HEK293 (cell line): ENCODE measurements around the gene RAB11FIP3.

ENCODE experiments used
- CTCF ChIA-PET: fragments of 350-600 bp; formaldehyde crosslinking; extraction: SDS; loops from one replicate; lab custom pipeline; 2021; ENCODE audit warnings: antibody characterized with exemption; lab: Yijun Ruan, JAX
- POLR2A ChIA-PET: fragments of 300-600 bp; formaldehyde crosslinking; extraction: SDS; loops from one replicate; lab custom pipeline; 2020; ENCODE audit warnings: antibody characterized with exemption, inconsistent platforms; lab: Yijun Ruan, JAX
- H3K27ac ChIP-seq: fragments of 200-500 bp; sonication (Bioruptor generic); 2 replicates; pipeline ENCODE4 v1.5.1; 2014; ENCODE audit warnings: low read depth, low read length, control low read depth, inconsistent platforms; ENCODE audit errors: extremely low read depth
- H3K36me3 ChIP-seq, 2 experiments: fragments of 200-500 bp in 1 of 2; sonication (Bioruptor generic) in 1 of 2; 1 replicate in 1 of 2; 2 replicates in 1 of 2; pipeline ENCODE4 v1.5.1; 2014 to 2017; ENCODE audit warnings: inconsistent platforms in 2 of 2, low read length in 2 of 2; ENCODE audit not compliant: control insufficient read depth in 2 of 2, insufficient read depth in 1 of 2
- H3K4me1 ChIP-seq: fragments of 200-500 bp; sonication (Bioruptor generic); 2 replicates; pipeline ENCODE4 v1.5.1; 2014; ENCODE audit warnings: mild to moderate bottlenecking, low read length, inconsistent platforms; ENCODE audit not compliant: control insufficient read depth, insufficient read depth
- H3K4me3 ChIP-seq: 2 replicates; pipeline ENCODE4 v1.5.1; 2011; ENCODE audit warnings: low read depth, mild to moderate bottlenecking, control low read depth, low read length, moderate library complexity
- H3K9me3 ChIP-seq: fragments of 200-500 bp; sonication (Bioruptor generic); 2 replicates; pipeline ENCODE4 v1.5.1; 2014; ENCODE audit warnings: low read depth, low read length, inconsistent platforms; ENCODE audit not compliant: control insufficient read depth, insufficient read depth
- HOXA7 ChIP-seq: sonication (generic); formaldehyde crosslinking; IDR thresholded peaks from 2 replicates; pipeline ENCODE4 v1.8.1; 2022; ENCODE audit warnings: missing genetic modification reagents, borderline replicate concordance
- KLF7 ChIP-seq: fragments of 450-650 bp; formaldehyde crosslinking; IDR thresholded peaks from 2 replicates; pipeline ENCODE4 v1.5.1; 2016; ENCODE audit warnings: missing biosample characterization, missing genetic modification characterization, borderline replicate concordance
- MEIS1 ChIP-seq: sonication (generic); formaldehyde crosslinking; IDR thresholded peaks from 2 replicates; pipeline ENCODE4 v1.8.1; 2022; ENCODE audit warnings: missing genetic modification reagents, mild to moderate bottlenecking, borderline replicate concordance
- ZBTB8A ChIP-seq: fragments of 450-650 bp; formaldehyde crosslinking; IDR thresholded peaks from 2 replicates; pipeline ENCODE4 v1.5.1; 2016; ENCODE audit warnings: missing biosample characterization, missing genetic modification characterization
- ZIC2 ChIP-seq: fragments of 450-650 bp; formaldehyde crosslinking; IDR thresholded peaks from 2 replicates; pipeline ENCODE4 v1.5.1; 2016; ENCODE audit warnings: missing biosample characterization, missing genetic modification characterization
- ZNF140 ChIP-seq: fragments of 450-650 bp; formaldehyde crosslinking; IDR thresholded peaks from 2 replicates; pipeline ENCODE4 v1.5.1; 2016; ENCODE audit warnings: missing biosample characterization, missing genetic modification characterization
- ZNF239 ChIP-seq: fragments of 450-650 bp; formaldehyde crosslinking; IDR thresholded peaks from 2 replicates; pipeline ENCODE4 v1.5.1; 2016; ENCODE audit warnings: missing biosample characterization, missing genetic modification characterization
- ZNF302 ChIP-seq: fragments of 450-650 bp; formaldehyde crosslinking; IDR thresholded peaks from 2 replicates; pipeline ENCODE4 v1.5.1; 2016; ENCODE audit warnings: missing biosample characterization, missing genetic modification characterization, low read depth
- ZNF391 ChIP-seq: fragments of 450-650 bp; formaldehyde crosslinking; IDR thresholded peaks from 2 replicates; pipeline ENCODE4 v1.5.1; 2016; ENCODE audit warnings: low read depth, missing biosample characterization, missing genetic modification characterization, borderline replicate concordance
- ZNF423 ChIP-seq: fragments of 450-650 bp; formaldehyde crosslinking; IDR thresholded peaks from 2 replicates; pipeline ENCODE4 v1.5.1; 2016; ENCODE audit warnings: missing biosample characterization, missing genetic modification characterization
- ZNF785 ChIP-seq: fragments of 450-650 bp; formaldehyde crosslinking; IDR thresholded peaks from 2 replicates; pipeline ENCODE4 v1.5.1; 2016; ENCODE audit warnings: missing biosample characterization, missing genetic modification characterization
- TF ChIP-seq, protein P1 (sequence below): fragments of 450-650 bp; formaldehyde crosslinking; IDR thresholded peaks from 2 replicates; pipeline ENCODE4 v1.5.1; 2016; ENCODE audit warnings: missing biosample characterization, missing genetic modification characterization
- TF ChIP-seq, protein P2 (sequence below): fragments of 450-650 bp; formaldehyde crosslinking; IDR thresholded peaks from 2 replicates; pipeline ENCODE4 v1.5.1; 2016; ENCODE audit warnings: missing biosample characterization, missing genetic modification characterization, borderline replicate concordance
- TF ChIP-seq, protein P3 (sequence below): fragments of 450-650 bp; formaldehyde crosslinking; IDR thresholded peaks from 2 replicates; pipeline ENCODE4 v1.5.1; 2016; ENCODE audit warnings: missing biosample characterization, missing genetic modification characterization

Gene RAB11FIP3

DNA sequence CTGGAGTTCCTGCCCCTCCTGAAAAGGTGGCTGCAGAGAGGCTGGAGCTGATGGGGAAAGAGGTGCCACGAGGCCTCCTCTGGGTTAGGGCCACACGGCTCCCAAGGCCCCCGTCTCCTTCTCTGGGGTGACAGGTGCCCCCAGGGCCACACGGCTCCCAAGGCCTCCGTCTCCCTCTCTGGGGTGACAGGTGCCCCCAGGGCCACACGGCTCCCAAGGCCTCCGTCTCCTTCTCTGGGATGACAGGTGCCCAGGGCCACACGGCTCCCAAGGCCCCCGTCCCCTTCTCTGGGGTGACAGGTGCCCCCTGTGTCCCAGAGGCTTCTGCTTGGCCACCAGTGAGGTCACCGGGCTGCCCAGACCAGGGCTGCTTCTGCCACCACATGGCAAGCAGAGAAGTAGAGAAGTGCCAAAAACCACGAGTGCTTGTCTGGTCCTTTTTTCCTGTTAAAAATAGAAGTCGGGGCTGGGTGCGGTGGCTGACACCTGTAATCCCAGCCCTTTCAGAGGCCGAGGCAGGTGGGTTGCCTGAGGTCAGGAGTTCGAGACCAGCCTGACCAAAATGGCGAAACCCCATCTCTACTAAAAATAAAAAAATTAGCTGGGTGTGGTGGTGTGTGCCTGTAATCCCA lies 106.2 kb downstream of the RAB11FIP3 start:
- H3K36me3 ChIP-seq = peaks cover 0 to 29% of the 10 kb centered on the region in 2 experiments; a peak in 2 of 3 replicates
- POLR2A ChIA-PET = interaction anchor here (0.6 kb wide), 1 partner anchor 11 kb away, joined by 3 read pairs; no protein-coding TSS in a partner anchor
- no peaks in the 10 kb centered on the region for H3K9me3 ChIP-seq
- CTCF ChIA-PET = interaction anchor here (0.9 kb wide), 1 partner anchor 181 kb away, joined by 3 read pairs; no protein-coding TSS in a partner anchor
- H3K4me3 ChIP-seq = no peak overlapping the region
- peaks cover 8% of the 10 kb centered on the region for H3K4me1 ChIP-seq
- TF ChIP-seq MEIS1 (CRISPR knock-in tag) (no peak), HOXA7 (no peak), ZNF239 (tag by site-specific recombination) (no peak), ZNF785 (tag by site-specific recombination) (no peak), ZNF302 (tag by site-specific recombination) (no peak), KLF7 (no peak), ZNF391 (tag by site-specific recombination) (no peak)
- TF ChIP-seq, protein P1, sequence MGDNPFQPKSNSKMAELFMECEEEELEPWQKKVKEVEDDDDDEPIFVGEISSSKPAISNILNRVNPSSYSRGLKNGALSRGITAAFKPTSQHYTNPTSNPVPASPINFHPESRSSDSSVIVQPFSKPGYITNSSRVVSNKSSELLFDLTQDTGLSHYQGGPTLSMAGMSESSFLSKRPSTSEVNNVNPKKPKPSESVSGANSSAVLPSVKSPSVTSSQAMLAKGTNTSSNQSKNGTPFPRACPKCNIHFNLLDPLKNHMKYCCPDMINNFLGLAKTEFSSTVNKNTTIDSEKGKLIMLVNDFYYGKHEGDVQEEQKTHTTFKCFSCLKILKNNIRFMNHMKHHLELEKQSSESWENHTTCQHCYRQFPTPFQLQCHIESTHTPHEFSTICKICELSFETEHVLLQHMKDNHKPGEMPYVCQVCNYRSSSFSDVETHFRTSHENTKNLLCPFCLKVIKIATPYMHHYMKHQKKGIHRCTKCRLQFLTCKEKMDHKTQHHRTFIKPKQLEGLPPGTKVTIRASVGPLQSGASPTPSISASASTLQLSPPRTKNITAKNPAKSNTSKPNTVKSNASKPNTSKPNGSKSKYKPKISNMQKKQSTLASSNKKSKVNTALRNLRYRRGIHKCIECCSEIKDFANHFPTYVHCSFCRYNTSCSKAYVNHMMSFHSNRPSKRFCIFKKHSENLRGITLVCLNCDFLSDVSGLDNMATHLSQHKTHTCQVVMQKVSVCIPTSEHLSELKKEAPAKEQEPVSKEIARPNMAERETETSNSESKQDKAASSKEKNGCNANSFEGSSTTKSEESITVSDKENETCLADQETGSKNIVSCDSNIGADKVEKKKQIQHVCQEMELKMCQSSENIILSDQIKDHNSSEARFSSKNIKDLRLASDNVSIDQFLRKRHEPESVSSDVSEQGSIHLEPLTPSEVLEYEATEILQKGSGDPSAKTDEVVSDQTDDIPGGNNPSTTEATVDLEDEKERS (tag by site-specific recombination) = no peak
- TF ChIP-seq, protein P2, sequence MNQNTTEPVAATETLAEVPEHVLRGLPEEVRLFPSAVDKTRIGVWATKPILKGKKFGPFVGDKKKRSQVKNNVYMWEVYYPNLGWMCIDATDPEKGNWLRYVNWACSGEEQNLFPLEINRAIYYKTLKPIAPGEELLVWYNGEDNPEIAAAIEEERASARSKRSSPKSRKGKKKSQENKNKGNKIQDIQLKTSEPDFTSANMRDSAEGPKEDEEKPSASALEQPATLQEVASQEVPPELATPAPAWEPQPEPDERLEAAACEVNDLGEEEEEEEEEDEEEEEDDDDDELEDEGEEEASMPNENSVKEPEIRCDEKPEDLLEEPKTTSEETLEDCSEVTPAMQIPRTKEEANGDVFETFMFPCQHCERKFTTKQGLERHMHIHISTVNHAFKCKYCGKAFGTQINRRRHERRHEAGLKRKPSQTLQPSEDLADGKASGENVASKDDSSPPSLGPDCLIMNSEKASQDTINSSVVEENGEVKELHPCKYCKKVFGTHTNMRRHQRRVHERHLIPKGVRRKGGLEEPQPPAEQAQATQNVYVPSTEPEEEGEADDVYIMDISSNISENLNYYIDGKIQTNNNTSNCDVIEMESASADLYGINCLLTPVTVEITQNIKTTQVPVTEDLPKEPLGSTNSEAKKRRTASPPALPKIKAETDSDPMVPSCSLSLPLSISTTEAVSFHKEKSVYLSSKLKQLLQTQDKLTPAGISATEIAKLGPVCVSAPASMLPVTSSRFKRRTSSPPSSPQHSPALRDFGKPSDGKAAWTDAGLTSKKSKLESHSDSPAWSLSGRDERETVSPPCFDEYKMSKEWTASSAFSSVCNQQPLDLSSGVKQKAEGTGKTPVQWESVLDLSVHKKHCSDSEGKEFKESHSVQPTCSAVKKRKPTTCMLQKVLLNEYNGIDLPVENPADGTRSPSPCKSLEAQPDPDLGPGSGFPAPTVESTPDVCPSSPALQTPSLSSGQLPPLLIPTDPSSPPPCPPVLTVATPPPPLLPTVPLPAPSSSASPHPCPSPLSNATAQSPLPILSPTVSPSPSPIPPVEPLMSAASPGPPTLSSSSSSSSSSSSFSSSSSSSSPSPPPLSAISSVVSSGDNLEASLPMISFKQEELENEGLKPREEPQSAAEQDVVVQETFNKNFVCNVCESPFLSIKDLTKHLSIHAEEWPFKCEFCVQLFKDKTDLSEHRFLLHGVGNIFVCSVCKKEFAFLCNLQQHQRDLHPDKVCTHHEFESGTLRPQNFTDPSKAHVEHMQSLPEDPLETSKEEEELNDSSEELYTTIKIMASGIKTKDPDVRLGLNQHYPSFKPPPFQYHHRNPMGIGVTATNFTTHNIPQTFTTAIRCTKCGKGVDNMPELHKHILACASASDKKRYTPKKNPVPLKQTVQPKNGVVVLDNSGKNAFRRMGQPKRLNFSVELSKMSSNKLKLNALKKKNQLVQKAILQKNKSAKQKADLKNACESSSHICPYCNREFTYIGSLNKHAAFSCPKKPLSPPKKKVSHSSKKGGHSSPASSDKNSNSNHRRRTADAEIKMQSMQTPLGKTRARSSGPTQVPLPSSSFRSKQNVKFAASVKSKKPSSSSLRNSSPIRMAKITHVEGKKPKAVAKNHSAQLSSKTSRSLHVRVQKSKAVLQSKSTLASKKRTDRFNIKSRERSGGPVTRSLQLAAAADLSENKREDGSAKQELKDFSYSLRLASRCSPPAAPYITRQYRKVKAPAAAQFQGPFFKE (tag by site-specific recombination) = no peak
- H3K27ac ChIP-seq = no peak overlapping the region

DNA sequence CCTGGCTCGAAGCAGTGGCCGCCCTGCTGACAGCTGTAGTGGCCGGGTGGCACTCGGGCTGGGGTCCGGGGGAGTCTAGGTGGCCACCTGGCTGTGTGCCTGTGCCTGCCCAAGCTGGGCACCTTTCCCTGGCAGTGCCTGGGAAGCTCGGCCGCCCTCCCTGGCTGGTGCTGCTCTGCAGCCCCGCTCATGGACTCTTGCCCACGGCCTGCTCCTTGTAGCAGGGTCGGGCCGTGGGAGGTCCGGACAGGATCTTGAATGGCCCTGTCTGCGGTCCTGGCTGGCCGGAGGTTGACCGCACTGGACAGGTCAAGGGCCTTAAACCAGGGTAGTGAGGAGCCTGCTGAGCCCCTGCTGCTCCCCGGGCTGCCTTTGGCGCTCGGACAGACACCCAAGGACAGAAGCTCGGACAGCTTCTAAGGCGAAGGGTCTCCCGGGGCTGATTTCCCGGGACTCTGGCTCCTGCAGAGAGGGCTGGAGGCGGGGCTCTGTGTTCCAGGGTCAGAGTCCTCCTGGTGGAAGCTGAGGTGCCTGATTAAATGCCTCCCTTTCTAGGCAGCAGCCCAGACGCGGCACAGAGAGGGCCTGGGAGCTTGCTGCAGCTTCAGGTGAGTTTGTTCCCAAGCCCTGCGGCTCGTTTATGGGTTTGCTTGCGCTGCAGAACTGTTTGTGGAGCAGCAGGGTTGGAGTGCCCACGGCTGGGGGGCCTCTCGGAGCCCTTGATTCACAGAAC lies 108.1 kb downstream of the RAB11FIP3 start:
- H3K27ac ChIP-seq = peak overlapping the region; percentile 37; the same call in 1 of the 2 replicates
- peaks cover 0 to 48% of the 10 kb centered on the region in 2 experiments; a peak in 2 of 3 replicates for H3K36me3 ChIP-seq
- CTCF ChIA-PET = interaction anchor here (0.6 kb wide), 1 partner anchor 1470 kb away, joined by 3 read pairs; no protein-coding TSS in a partner anchor
- H3K4me1 ChIP-seq = peaks cover 8% of the 10 kb centered on the region
- POLR2A ChIA-PET = no interaction called here
- no peak overlapping the region for H3K4me3 ChIP-seq
- no peaks in the 10 kb centered on the region for H3K9me3 ChIP-seq
- no peak for TF ChIP-seq ZNF140 (tag by site-specific recombination)
- TF ChIP-seq ZIC2 = peak; percentile 85
- TF ChIP-seq ZBTB8A = peak; percentile 11; the same call in 1 of the 2 replicates
- TF ChIP-seq, protein P2 (tag by site-specific recombination) = no peak
- TF ChIP-seq ZNF423 (tag by site-specific recombination) = no peak
- TF ChIP-seq MEIS1 (CRISPR knock-in tag) = no peak
- TF ChIP-seq, protein P3, sequence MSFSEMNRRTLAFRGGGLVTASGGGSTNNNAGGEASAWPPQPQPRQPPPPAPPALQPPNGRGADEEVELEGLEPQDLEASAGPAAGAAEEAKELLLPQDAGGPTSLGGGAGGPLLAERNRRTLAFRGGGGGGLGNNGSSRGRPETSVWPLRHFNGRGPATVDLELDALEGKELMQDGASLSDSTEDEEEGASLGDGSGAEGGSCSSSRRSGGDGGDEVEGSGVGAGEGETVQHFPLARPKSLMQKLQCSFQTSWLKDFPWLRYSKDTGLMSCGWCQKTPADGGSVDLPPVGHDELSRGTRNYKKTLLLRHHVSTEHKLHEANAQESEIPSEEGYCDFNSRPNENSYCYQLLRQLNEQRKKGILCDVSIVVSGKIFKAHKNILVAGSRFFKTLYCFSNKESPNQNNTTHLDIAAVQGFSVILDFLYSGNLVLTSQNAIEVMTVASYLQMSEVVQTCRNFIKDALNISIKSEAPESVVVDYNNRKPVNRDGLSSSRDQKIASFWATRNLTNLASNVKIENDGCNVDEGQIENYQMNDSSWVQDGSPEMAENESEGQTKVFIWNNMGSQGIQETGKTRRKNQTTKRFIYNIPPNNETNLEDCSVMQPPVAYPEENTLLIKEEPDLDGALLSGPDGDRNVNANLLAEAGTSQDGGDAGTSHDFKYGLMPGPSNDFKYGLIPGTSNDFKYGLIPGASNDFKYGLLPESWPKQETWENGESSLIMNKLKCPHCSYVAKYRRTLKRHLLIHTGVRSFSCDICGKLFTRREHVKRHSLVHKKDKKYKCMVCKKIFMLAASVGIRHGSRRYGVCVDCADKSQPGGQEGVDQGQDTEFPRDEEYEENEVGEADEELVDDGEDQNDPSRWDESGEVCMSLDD (tag by site-specific recombination) = no peak
